Body of pancreas (tissue), 4 donors: ENCODE measurements around the gene FTSJ1. TPM values are rescaled to one million over a fixed set of nuclear protein-coding genes. Genes with fewer than 3 reads are reported as not detected.
"Not testable (repeated sequence)": the region's sequence is repeated elsewhere in the genome, so short reads cannot be mapped to it uniquely, and the experiment has no call there.

ENCODE experiments used
- ATAC-seq: fragments of 150-250 bp; one replicate; pipeline ENCODE4 v1.9.1; 2016
- DNase-seq, 4 donors: peaks; one replicate each; pipeline ENCODE4 v3.0.0-alpha.2; 2019
- H3K27ac ChIP-seq, 4 donors: fragments of 200-600 bp; sonication (generic); 1 replicate in 3 of 4; 2 replicates in 1 of 4; pipeline versions ENCODE4 v1.5.1 to v1.6.1; 2016 to 2019; ENCODE audit warnings: mild to moderate bottlenecking in 1 of 4, mixed read lengths in 1 of 4, moderate library complexity in 1 of 4
- H3K27me3 ChIP-seq, 2 donors: fragments of 200-600 bp; sonication (generic); one replicate each; pipeline ENCODE4 v1.6.0; 2016; ENCODE audit warnings: mild to moderate bottlenecking in 1 of 2
- H3K36me3 ChIP-seq, 2 donors: fragments of 200-600 bp; sonication (generic); replicated peaks in 1 of 2; 2 replicates each; pipeline ENCODE4 v1.5.1; 2016; ENCODE audit warnings: low read depth in 2 of 2; ENCODE audit not compliant: insufficient read depth in 1 of 2
- H3K4me1 ChIP-seq: fragments of 200-600 bp; sonication (generic); one replicate; pipeline ENCODE4 v1.6.0; 2016
- H3K4me3 ChIP-seq, 2 donors: fragments of 200-600 bp; sonication (generic); 1 replicate in 1 of 2; 2 replicates in 1 of 2; pipeline ENCODE4 v1.5.1; 2016 to 2019
- H3K9me3 ChIP-seq, 3 donors: fragments of 200-600 bp; sonication (generic); 1 replicate in 2 of 3; 2 replicates in 1 of 3; pipeline ENCODE4 v1.5.1; 2016
- POLR2A ChIP-seq, 3 donors: fragments of 450-650 bp; IDR thresholded peaks; one replicate each; pipeline ENCODE4 v1.6.1; 2016; ENCODE audit warnings: antibody characterized with exemption in 3 of 3, mild to moderate bottlenecking in 2 of 3
- WGBS, 2 donors: methylation state at CpG; one replicate each; pipeline ENCODE4 v1.1.5; 2017; 5-methylcytosine and 5-hydroxymethylcytosine counted together
- intact Hi-C: fragments of 100-400 bp; cut with DNase I; formaldehyde crosslinking; loops from one replicate; pipeline ENCODE4 v1.15.1; 2023
- total RNA-seq, 2 donors: library from RNA; depleted of rRNA; stranded (reverse); fragments of >200 nt; gene quantifications; one replicate each; pipeline ENCODE4 v1.1.0, GENCODE V29; 2016
- TF ChIP-seq, protein P1 (sequence below), 7 experiments: fragments of 450-650 bp in 4 of 7; fragments of 200-600 bp in 3 of 7; sonication (generic) in 3 of 7; IDR thresholded peaks; one replicate each; pipeline ENCODE4 v1.5.1; 2016 to 2019; ENCODE audit warnings: antibody characterized with exemption in 7 of 7

The FTSJ1 gene
- total RNA-seq, 2 donors from 2014 or later: 37.1 to 56.4 TPM

DNA sequence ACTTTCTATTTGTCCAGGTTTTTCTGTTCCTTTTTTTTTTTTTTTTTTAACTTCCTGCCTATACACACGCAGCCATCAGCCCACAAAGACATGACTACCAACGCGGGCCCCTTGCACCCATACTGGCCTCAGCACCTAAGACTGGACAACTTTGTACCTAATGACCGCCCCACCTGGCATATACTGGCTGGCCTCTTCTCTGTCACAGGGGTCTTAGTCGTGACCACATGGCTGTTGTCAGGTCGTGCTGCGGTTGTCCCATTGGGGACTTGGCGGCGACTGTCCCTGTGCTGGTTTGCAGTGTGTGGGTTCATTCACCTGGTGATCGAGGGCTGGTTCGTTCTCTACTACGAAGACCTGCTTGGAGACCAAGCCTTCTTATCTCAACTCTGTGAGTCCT is 47.7 kb downstream of the FTSJ1 start:
- DNase-seq (no peak), ATAC-seq (no peak)
- Histone ChIP-seq H3K4me3 (no peak overlapping the region), H3K27me3 (no peaks in the 10 kb centered on the region), H3K9me3 (no peaks in the 10 kb centered on the region), H3K36me3 (no peaks in the 10 kb centered on the region), H3K4me1 (peaks cover 8% of the 10 kb centered on the region), H3K27ac (no peak overlapping the region)
- 85 to 86% methylated on average over 3 to 9 of the region's 12 CpGs for WGBS, 2 donors
- TF ChIP-seq, protein P1, sequence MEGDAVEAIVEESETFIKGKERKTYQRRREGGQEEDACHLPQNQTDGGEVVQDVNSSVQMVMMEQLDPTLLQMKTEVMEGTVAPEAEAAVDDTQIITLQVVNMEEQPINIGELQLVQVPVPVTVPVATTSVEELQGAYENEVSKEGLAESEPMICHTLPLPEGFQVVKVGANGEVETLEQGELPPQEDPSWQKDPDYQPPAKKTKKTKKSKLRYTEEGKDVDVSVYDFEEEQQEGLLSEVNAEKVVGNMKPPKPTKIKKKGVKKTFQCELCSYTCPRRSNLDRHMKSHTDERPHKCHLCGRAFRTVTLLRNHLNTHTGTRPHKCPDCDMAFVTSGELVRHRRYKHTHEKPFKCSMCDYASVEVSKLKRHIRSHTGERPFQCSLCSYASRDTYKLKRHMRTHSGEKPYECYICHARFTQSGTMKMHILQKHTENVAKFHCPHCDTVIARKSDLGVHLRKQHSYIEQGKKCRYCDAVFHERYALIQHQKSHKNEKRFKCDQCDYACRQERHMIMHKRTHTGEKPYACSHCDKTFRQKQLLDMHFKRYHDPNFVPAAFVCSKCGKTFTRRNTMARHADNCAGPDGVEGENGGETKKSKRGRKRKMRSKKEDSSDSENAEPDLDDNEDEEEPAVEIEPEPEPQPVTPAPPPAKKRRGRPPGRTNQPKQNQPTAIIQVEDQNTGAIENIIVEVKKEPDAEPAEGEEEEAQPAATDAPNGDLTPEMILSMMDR (IDR thresholded peaks at IDR 0.05): no peak
- TF ChIP-seq POLR2A (IDR thresholded peaks at IDR 0.05): no peak
- intact Hi-C loops: no loop called here

DNA sequence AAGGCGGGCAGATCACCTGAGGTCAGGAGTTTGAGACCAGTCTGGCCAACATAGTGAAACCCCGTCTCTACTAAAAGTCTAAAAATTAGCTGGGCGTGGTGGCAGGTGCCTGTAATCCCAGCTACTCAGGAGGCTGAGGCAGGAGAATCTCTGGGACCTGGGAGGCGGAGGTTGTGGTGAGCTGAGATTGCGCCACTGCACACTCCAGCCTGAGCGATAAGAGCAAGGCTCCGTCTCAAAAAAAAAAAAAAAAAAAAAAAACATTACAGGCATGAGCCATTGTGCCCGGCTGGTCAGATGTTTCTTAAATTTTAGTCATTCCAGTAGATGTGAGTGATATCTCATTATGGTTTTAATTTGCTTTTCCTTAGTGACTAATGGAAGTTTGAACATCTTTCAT is 49.9 kb downstream of the FTSJ1 start:
- H3K27ac ChIP-seq, H3K27me3 ChIP-seq, intact Hi-C loops, H3K9me3 ChIP-seq, H3K4me1 ChIP-seq, H3K36me3 ChIP-seq, H3K4me3 ChIP-seq, DNase-seq, ATAC-seq: not testable (repeated sequence)
- 80 to 83% methylated on average over 7 of the region's 8 CpGs for WGBS, 2 donors

DNA sequence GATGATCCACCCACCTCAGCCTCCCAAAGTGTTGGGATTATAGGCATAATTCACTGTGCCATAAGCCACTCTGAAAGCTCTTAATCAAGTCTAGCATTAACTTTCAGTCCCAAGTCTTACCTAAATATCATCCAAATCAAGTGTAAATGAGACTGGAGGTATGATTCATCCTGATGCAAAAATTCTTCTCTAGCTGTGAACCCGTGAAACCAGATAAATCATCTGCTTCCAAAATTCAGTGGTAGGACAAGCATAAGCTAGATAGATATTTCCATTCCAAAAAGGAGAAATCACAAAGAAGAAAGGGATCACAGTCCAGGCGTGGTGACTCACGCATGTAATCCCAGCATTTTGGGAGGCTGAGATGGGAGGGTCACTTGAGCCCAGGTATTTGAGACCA is 54.7 kb downstream of the FTSJ1 start:
- no peak for DNase-seq
- Histone ChIP-seq H3K9me3 (no peaks in the 10 kb centered on the region), H3K36me3 (no peaks in the 10 kb centered on the region), H3K27me3 (no peaks in the 10 kb centered on the region), H3K4me3 (no peak overlapping the region), H3K27ac (no peak overlapping the region), H3K4me1 (no peaks in the 10 kb centered on the region)
- no peak for TF ChIP-seq POLR2A (IDR thresholded peaks at IDR 0.05)
- TF ChIP-seq, protein P1 (IDR thresholded peaks at IDR 0.05): no peak
- no peak for ATAC-seq
- WGBS, 2 donors: 85 to 94% methylated on average over 3 of the region's 3 CpGs
- intact Hi-C loops: no loop called here

DNA sequence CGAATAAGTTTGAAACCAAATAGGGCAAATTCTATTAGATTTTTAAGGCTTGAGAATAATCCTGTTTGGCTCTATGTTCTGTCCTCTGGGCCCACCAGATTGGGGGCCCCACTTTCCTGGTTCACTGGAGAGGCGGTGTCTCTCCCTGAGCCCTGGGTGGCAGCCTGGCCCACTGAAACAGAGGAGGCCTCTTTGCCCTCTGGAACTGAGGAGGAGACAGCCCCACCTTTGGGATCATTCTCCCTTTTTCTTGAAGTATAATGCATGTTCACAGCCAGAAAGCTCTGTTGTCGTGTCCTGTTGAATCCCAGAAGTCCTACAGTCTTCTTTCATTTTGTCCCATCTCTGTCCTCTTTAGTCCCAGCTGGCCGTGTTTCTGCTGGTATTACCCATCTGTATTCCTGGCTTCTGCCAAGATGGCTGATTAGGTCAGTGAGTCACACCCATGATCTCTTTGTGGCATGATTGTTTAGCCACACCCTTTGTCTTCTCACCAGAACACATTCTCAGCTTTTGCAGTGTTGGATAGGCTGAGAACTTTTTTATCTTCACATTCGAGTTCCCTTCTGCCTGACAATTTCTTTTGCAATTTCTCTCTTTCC is 55.5 kb downstream of the FTSJ1 start:
- H3K9me3 ChIP-seq: no peaks in the 10 kb centered on the region
- DNase-seq (peak in 1 of 4 donors; percentile 27), ATAC-seq (no peak)

DNA sequence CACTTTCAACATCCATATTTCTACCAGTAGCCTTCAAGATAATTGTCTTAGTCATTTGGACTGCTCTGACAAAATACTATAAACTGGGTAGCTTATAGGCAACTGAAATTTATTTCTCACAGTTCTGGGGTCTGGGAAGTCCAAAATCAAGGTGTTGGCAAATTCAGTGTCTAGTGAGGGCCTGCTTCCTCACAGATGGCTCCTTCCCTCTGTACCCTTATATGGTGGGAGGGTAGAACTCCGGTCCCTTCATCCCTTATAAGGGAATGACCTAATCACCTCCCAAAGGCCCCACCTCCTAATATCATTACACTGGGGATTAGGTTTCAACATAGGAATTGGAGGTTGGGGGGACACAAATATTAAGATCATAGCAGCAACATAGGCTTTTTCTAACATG is 56.2 kb downstream of the FTSJ1 start:
- TF ChIP-seq, protein P1 (IDR thresholded peaks at IDR 0.05): no peak
- no peak for TF ChIP-seq POLR2A (IDR thresholded peaks at IDR 0.05)
- Histone ChIP-seq H3K9me3 (no peaks in the 10 kb centered on the region), H3K4me3 (no peak overlapping the region), H3K27me3 (no peaks in the 10 kb centered on the region), H3K36me3 (no peaks in the 10 kb centered on the region), H3K27ac (peak overlapping the region in 2 of 4 donors; percentile 40 to 44), H3K4me1 (no peaks in the 10 kb centered on the region)
- intact Hi-C loops: no loop called here
- DNase-seq (no peak), ATAC-seq (no peak)
- 92% methylated on average over 1 of the region's 1 CpG; no CpG with 5 or more reads in 1 of the 2 donors for WGBS, 2 donors

More for the DNA sequence above, 55.5 kb downstream of the FTSJ1 start:
- TF ChIP-seq, protein P1 (IDR thresholded peaks at IDR 0.05): no peak
- no peak for TF ChIP-seq POLR2A (IDR thresholded peaks at IDR 0.05)
- no peak overlapping the region for H3K4me3 ChIP-seq
- no peaks in the 10 kb centered on the region for H3K4me1 ChIP-seq
- peak overlapping the region in 2 of 4 donors; percentile 40 to 44 for H3K27ac ChIP-seq
- 67 to 68% methylated on average over 4 of the region's 5 CpGs for WGBS, 2 donors
- intact Hi-C loops: no loop called here
- H3K27me3 ChIP-seq: no peaks in the 10 kb centered on the region
- H3K36me3 ChIP-seq: no peaks in the 10 kb centered on the region
